HG02610 (cell line): ENCODE data around the gene TXN2.
"Not testable (repeated sequence)": the region's sequence is repeated elsewhere in the genome, so short reads cannot be mapped to it uniquely, and the experiment has no call there.

Experiments used
- ATAC-seq: cut with Tn5 transposase; IDR thresholded peaks from one replicate; pipeline ENCODE4 v1.9.1; 2021; ENCODE audit warnings: mild to moderate bottlenecking, moderate library complexity; ENCODE audit not compliant: unreplicated experiment

The TXN2 gene

GRCh38 chr22:36481393-36482168, at the start of gene TXN2:
TSS of gene TXN2 (minus strand) at chr22:36481640. CDS start at chr22:36480837, 803 bp downstream.
- ATAC-seq, result peak; percentile 77

- ATAC-seq, result peak; percentile 90
Observed at GRCh38 chr22:36528795-36529751, 47.6 kb upstream of the TXN2 start, which contains the start of gene EIF3D. TSS of gene EIF3D (minus strand) at chr22:36529166. CDS start at chr22:36526121, 3,045 bp downstream.

GRCh38 chr22:36528341-36528740, 46.9 kb upstream of the TXN2 start:
- no peak for ATAC-seq

- ATAC-seq, result no peak
Observed at GRCh38 chr22:36522662-36523061, 41.2 kb upstream of the TXN2 start.

GRCh38 chr22:36520423-36520822, 39.0 kb upstream of the TXN2 start:
- ATAC-seq, result no peak

GRCh38 chr22:36519906-36520305, 38.5 kb upstream of the TXN2 start:
- ATAC-seq, result not testable (repeated sequence)

GRCh38 chr22:36514766-36515165, 33.3 kb upstream of the TXN2 start:
- no peak for ATAC-seq

GRCh38 chr22:36512991-36513390, 31.6 kb upstream of the TXN2 start:
- no peak for ATAC-seq

- no peak for ATAC-seq
Observed at GRCh38 chr22:36512333-36512732, 30.9 kb upstream of the TXN2 start.

- ATAC-seq, result no peak
Observed at GRCh38 chr22:36510966-36511881, 29.8 kb upstream of the TXN2 start.

- no peak for ATAC-seq
Observed at GRCh38 chr22:36510384-36510783, 28.9 kb upstream of the TXN2 start.

- no peak for ATAC-seq
Observed at GRCh38 chr22:36507518-36508010, 26.1 kb upstream of the TXN2 start.

- peak; percentile 81 for ATAC-seq
Observed at GRCh38 chr22:36506637-36507517, 25.4 kb upstream of the TXN2 start, which contains the start of gene FOXRED2. TSS of gene FOXRED2 (minus strand) at chr22:36507040. CDS start at chr22:36506422, 618 bp downstream.

GRCh38 chr22:36505998-36506635, 24.7 kb upstream of the TXN2 start:
- no peak for ATAC-seq

- ATAC-seq, result no peak
Observed at GRCh38 chr22:36497910-36498665, 16.6 kb upstream of the TXN2 start.

- ATAC-seq, result peak; percentile 64
Observed at GRCh38 chr22:36493690-36494110, 12.3 kb upstream of the TXN2 start.

GRCh38 chr22:36492109-36492508, 10.7 kb upstream of the TXN2 start:
- no peak for ATAC-seq

GRCh38 chr22:36491155-36491554, 9.7 kb upstream of the TXN2 start:
- no peak for ATAC-seq
